ENCODE data around the gene LDLRAD4. TPM values are rescaled to one million over a fixed set of nuclear protein-coding genes. Genes with fewer than 3 reads are reported as not detected.

LDLRAD4 gene
- total RNA-seq, 1 donor, result 0.43 TPM

DNA sequence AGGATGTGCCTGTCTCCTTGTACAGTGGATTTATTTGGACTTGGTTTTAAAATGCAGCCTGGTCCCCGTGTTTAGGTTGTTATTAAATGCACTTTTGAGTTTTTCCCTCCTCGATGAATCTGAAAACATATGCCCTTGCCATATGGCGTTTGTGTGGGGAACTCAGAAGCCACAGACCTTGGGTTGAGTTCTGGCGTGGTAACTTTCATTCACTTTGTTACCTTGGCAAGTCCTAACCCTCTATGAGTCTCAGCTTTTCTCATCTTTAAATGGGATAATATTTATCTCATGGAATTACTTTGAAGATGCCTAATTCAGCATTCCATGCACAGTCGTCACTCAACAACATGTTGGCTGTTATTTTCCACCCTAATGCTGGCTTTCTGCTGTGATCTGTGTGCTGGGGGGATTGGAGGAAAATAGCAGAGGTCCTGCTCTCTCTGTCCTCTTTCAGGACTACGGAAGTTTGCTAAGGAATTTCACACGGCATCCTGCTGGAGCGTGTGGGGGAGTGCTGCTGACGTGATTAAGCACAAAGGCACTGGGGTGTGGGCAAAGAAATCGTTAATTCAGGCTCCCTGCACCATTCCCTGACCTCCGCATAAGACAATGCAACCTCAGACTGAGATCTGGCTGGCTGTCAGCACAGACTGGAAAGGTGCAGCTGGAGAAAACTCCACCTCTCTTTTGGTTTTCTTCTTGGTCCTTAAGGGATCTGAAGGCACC, 61.7 kb downstream of the LDLRAD4 start:
- DNase-seq (ENCODE audit: low read depth), result peak; percentile 27

GRCh38 chr18:13281406-13281805, 62.8 kb downstream of the LDLRAD4 start:
- no peak for DNase-seq (ENCODE audit: low read depth)
- no peak for TF ChIP-seq CTCF (IDR thresholded peaks at IDR 0.05; ENCODE audit: insufficient read depth, low read depth, low read length)

More for the DNA sequence above, 61.7 kb downstream of the LDLRAD4 start:
- no peak overlapping the region for H3K4me3 ChIP-seq (ENCODE audit: low read depth, low read length)
- TF ChIP-seq CTCF (IDR thresholded peaks at IDR 0.05; ENCODE audit: insufficient read depth, low read depth, low read length), result no peak

GRCh38 chr18:13283746-13284145, 65.2 kb downstream of the LDLRAD4 start:
- TF ChIP-seq CTCF (IDR thresholded peaks at IDR 0.05; ENCODE audit: insufficient read depth, low read depth, low read length), result no peak
- H3K4me3 ChIP-seq (ENCODE audit: low read depth, low read length), result no peak overlapping the region
- DNase-seq (ENCODE audit: low read depth), result no peak

More at GRCh38 chr18:13281406-13281805, 62.8 kb downstream of the LDLRAD4 start:
- H3K4me3 ChIP-seq (ENCODE audit: low read depth, low read length), result no peak overlapping the region

GRCh38 chr18:13284330-13285027, 65.9 kb downstream of the LDLRAD4 start:
- DNase-seq (ENCODE audit: low read depth), result no peak
- no peak for TF ChIP-seq CTCF (IDR thresholded peaks at IDR 0.05; ENCODE audit: insufficient read depth, low read depth, low read length)
- H3K4me3 ChIP-seq (ENCODE audit: low read depth, low read length), result no peak overlapping the region

DNA sequence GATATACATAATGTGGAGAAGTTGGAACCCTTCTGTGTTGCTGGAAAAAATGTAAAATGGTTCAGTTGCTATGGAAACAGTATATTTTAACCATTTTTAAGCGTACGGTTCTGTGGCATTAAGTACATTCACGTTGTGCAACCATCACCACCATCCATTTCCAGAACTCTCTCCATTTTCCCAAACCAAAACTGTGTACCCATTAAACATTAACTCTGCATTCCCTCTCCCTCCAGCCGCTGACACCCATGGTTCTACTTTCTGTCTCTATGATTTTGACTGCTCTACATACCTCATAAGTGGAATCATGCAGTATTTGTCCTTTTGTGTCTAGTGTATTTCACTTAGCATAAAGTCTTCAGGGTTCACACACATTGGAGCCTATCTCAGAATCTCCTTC, 67.3 kb downstream of the LDLRAD4 start:
- no peak for TF ChIP-seq CTCF (IDR thresholded peaks at IDR 0.05; ENCODE audit: insufficient read depth, low read depth, low read length)
- no peak overlapping the region for H3K4me3 ChIP-seq (ENCODE audit: low read depth, low read length)
- no peak for DNase-seq (ENCODE audit: low read depth)

DNA sequence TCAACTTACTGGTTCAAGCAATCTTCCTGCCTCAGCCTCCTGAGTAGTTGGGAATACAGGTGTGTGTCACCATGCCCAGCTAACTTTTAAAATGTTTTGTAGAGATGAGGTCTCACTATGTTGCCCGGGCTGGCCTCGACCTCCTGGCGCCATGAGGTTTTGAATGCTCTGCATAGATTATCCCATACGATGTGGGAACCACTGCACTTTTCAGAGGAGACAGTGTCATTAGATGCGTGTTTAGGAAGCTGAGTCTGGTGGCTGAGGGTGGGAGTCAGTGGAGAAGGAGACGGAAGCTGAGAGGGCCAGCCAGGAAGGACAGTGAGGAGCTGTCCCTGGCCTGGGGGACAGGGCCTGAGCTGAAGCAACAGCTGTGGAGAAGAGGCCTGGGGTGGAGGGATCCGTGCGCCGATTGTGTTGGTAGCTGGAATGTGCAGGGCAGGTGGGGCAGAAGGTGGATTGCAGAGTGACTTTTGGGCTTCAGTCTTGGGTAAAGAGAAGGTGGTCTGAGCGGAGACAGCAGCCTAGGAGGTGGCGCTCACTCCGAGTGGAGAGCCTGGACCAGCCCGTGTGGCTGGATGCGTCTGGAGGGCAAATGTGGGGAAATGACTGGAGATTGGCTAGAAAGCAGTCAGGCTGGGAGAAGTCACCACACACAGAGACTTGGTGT, 68.0 kb downstream of the LDLRAD4 start:
- no peak for DNase-seq (ENCODE audit: low read depth)
- TF ChIP-seq CTCF (IDR thresholded peaks at IDR 0.05; ENCODE audit: insufficient read depth, low read depth, low read length), result no peak
- no peak overlapping the region for H3K4me3 ChIP-seq (ENCODE audit: low read depth, low read length)

Data from fibroblast of villous mesenchyme (primary cell).